GM12873 (cell line): ENCODE data around the gene OTUD1.

Experiments used
- CTCF ChIP-seq: IDR thresholded peaks from 2 replicates; pipeline ENCODE4 v1.5.1; 2012; ENCODE audit warnings: low read depth, mild to moderate bottlenecking, moderate library complexity, low read length, control low read depth; ENCODE audit not compliant: insufficient read depth; ENCODE audit errors: missing control alignments

OTUD1 gene

GRCh38 chr10:23403278-23403677, 35.6 kb upstream of the OTUD1 start:
- no peak for TF ChIP-seq CTCF

GRCh38 chr10:23403719-23404118, 35.2 kb upstream of the OTUD1 start:
- no peak for TF ChIP-seq CTCF

- TF ChIP-seq CTCF, result no peak
Measured at GRCh38 chr10:23404461-23404980, 34.4 kb upstream of the OTUD1 start.

GRCh38 chr10:23405540-23405939, 33.3 kb upstream of the OTUD1 start:
- TF ChIP-seq CTCF, result no peak

GRCh38 chr10:23406409-23406808, 32.5 kb upstream of the OTUD1 start:
- no peak for TF ChIP-seq CTCF

- no peak for TF ChIP-seq CTCF
Measured at GRCh38 chr10:23408330-23408976, 30.4 kb upstream of the OTUD1 start.

GRCh38 chr10:23412223-23412622, 26.7 kb upstream of the OTUD1 start:
- TF ChIP-seq CTCF, result no peak

- TF ChIP-seq CTCF, result no peak
Measured at GRCh38 chr10:23413629-23414089, 25.2 kb upstream of the OTUD1 start.
